HG03175 (cell line): ENCODE data around the gene WAC.
"Not testable (repeated sequence)": the region's sequence is repeated elsewhere in the genome, so short reads cannot be mapped to it uniquely, and the experiment has no call there.

Experiments used
- ATAC-seq: cut with Tn5 transposase; IDR thresholded peaks from one replicate; pipeline ENCODE4 v1.9.1; 2021; ENCODE audit warnings: mild to moderate bottlenecking, moderate library complexity; ENCODE audit not compliant: unreplicated experiment

Gene WAC, protein sequence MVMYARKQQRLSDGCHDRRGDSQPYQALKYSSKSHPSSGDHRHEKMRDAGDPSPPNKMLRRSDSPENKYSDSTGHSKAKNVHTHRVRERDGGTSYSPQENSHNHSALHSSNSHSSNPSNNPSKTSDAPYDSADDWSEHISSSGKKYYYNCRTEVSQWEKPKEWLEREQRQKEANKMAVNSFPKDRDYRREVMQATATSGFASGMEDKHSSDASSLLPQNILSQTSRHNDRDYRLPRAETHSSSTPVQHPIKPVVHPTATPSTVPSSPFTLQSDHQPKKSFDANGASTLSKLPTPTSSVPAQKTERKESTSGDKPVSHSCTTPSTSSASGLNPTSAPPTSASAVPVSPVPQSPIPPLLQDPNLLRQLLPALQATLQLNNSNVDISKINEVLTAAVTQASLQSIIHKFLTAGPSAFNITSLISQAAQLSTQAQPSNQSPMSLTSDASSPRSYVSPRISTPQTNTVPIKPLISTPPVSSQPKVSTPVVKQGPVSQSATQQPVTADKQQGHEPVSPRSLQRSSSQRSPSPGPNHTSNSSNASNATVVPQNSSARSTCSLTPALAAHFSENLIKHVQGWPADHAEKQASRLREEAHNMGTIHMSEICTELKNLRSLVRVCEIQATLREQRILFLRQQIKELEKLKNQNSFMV

DNA sequence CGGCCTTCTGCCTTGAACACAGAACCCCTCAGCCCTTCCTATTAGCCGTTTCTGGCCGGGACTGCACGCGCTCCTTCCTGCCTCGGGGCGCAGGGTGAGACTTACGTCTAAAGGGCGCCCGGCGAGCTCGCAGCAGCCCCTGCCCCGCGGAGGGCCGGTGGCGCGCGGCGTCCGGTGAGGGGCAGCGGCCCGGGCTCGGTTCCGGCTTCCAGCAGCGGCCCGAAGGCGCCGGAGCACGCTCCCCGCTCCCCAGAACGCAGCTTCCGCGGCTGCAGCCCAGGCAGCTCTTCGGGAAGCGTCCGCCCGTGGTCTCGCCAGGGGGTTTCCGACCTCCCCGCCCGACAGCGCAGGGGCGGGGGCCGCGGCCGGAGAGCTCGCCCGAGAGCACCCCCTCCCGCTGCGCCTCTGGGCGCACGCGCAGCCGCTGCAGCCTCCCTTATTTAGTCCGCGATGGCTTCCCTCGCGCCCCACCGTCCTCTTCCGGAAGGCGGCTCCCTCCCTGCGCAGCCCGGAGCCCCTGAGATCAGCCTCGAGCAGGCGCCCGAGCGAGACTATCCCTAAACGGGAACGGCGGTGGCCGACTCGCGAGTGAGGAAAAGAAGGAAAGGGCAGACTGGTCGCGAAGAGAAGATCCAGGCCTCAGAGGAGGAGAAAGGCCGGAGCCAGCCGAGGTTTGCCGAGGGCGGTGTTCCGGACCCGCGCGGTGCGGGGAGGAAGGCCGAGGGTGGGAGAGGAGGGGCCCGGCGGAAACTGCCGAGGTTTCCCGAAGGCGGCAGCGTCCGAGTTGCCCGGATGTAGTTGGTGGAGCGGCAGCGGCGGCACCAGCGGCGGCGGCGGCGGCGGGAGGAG lies at the start of gene WAC:
WAC (plus strand) TSS at position 782 of the 849 bp plus-strand sequence. CDS start 462 bp downstream, outside the sequence.
- peak; percentile 79 for ATAC-seq

DNA sequence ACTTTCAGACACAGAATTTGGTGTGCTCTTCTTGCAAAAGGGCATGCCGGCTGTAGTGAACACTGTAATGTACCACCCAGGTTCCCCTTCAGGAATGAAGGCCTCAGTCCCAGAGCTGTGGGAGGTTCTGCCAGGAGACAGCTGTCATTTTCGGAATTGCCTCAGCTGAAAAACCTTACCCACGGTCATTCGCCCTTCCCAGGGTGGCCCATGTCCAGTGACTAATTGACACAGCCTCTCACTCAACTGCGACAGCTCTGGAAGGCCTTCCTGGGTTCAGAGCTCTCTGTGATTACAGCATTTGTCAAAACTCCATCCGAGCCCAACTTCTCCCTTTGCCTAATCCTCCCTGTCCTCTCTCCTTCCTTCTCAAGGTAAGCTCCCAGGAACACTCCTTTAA lies 43.7 kb upstream of the WAC start:
- ATAC-seq, result no peak

DNA sequence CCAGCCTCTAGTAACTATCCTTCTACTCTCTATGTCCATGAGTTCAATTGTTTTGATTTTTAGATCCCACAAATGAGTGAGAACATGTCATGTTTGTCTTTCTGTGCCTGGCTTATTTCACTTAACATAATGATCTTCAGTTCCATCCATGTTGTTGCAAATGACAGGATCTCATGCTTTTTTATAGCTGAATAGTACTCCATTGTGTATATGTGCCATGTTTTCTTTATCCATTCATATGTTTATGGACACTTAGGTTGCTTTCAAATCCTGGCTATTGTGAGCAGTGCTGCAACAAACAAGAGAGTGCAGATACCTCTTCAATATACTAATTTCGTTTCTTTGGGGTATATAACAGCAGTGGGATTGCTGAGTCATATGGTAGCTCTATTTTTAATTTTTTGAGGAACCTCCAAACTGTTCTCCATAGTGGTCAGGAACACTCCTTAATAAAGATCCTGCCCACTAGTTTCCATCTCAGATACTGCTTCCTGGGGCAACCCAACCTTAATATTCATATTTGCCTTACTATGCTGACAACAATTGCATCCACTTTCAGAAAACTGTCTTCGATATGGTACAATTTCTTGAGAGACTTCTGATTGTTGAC lies 42.6 kb upstream of the WAC start:
- not testable (repeated sequence) for ATAC-seq

DNA sequence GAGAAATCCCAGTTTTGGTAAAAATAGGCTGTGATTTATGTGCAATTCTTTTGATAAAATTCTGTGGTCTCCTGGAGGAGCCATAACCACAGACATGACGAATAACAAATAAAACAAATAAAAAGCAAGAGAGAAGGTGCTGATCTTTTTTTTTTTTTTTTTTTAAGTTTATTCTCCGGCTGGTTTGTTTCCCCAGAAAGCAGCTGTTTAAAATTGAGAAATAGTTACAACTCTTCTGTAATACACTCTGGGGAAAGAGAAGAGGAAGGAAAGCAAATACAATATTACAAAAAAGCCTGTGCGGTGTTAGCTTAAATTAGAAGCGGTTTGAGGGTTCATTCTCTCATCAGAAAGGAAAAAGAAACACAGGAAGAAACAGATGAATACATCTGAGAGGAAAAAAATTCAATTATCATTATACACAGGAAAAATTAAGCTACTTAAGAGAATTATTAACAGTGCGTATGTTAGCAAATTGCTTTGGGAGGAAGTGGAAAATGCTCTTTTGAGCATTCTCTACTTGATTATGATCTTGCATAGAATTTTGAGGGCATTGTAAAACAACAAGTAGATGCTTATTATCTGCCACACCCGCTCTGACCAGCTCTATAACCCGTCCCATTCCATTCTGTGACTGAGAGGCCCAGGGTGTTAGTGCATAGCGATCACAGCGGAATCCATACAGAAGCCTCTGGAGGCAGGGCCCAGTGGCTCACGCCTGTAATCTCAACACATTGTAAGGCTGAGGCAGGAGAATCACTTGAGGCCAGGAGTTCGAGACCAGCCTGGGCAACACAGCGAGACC lies 40.6 kb upstream of the WAC start:
- ATAC-seq, result no peak

DNA sequence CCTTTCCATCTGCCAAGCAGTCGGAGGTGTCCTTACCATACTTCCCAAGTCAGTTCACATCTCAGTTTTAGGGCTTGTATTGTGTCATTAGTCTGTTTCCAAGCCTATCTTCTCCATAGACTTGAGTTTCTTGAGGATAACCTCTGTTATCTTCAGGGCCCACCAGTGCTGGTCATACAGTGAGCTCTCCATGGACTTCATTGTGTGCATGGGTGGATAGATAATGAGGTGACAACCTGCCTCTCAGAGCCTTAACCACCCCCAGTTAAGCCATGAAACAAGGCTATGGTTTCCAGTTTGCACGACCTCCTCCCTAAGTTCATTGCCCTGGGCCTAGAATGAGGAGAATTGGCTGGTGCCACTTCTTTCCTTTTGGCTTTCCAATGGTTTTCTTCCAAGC lies 38.5 kb upstream of the WAC start:
- no peak for ATAC-seq

DNA sequence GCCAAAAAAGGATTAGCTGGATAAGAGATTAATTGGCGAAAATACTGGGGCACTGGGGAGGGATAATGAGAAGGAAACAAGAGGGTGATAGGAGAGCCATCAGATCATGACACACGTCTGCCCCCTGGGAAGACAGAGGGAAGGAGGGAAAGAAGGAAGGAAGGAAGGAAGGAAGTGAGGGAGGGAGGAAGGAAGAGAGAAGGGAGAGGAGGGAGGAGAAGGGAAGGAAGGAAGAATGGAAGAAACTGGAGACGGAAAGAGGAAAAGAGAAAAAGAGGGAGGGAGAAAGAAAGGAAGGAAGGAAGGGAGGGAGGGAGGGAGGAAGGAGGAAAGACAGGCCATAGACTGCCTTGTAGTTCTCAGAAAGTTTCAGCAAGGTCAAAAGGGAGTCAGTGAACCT lies 37.8 kb upstream of the WAC start:
- no peak for ATAC-seq

DNA sequence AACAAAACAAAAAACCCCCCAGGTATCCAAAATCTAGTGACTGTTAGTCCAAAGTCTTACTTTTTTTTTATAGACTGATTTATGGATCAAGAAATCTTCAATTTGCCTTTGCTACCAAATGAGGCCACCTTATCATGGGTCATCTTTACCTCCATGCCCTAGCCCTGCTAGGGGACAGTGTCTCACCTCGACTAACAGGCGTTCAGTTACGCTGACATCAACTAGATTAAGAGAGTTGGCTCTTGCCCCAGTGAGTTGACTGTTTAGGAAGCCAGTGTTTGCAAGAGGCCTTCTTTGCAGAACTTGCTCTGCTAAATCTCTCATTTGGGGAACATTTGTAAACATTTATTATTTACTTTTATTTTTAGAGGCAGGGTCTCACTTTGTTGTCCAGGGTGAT lies 36.9 kb upstream of the WAC start:
- ATAC-seq, result no peak

DNA sequence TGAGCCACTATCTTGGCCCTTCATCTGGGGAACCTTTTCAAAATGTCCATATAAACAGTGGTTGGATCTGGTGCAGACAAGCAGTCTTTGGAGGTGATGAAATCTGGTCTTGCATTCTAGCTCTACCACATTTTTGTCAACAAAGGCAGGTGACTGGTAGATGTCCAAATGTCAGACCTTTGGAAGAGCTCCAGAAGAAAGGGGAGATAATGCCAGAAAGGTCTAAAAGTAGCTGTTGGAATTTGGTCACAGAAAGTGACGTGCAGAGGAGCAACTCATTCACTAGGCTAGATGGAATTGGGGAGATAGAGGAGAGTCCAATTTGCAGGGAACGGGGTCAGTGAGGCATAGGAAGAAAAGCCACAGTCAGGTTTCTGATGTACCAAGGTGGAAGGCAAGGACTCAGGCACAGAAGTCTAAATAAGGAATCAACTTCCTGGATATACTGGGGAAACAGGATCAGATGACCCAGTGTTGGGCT lies 36.4 kb upstream of the WAC start:
- ATAC-seq, result no peak

DNA sequence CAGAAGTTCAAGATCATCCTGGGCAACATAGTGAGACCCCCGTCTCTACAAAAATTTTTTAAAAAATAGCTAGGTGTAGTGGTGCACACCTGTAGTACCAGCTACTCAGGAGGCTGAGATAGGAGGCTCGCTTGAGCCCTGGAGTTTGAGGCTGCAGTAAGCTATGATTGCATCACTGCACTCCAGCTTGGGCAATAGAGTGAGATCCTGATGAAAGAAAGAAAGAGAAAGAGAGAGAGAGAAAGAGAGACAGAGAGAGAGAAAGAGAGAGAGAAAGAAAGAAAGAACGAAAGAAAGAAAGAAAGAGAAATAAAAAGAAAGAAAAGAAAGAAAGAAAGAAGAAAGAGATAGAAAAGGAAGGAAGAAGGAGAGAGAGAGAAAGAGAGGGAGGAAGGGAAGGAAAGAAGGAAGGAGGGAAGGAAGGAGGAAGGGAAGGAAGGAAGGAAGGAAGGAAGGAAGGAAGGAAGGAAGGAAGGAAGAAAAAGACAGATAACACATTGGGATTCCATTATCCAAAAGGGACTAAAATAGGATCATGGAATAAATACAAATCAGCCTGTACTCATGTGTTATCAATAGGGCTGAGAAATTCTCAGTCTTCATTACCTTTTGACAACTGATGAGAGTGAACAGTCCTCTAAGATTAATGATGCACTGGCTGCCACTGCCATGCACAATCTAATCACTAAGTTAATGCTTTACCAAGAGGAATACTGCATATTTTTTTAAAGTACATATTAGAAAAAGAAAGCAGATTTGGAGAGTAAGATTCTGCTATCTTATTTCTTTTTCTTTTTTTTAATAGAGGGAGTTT lies 35.4 kb upstream of the WAC start:
- ATAC-seq, result no peak

DNA sequence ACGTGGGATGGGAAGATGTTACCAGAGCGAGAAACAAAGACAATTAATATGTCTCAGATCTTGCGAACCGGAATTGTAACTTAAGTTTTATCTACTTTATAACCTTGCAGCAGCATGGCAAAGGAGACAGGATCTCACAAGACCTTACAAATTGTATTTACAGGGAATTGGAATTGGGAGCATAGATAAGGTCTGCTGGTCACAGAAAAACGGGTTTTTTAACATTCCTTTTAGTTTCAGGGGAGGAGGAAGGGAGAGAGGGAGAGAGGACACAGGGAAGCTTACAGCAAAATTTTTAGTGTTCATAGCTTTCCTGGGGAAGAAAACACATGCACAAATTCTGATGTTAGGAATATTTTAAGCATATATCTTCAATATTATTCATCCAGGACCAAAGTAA lies 32.7 kb upstream of the WAC start:
- ATAC-seq, result not testable (repeated sequence)

DNA sequence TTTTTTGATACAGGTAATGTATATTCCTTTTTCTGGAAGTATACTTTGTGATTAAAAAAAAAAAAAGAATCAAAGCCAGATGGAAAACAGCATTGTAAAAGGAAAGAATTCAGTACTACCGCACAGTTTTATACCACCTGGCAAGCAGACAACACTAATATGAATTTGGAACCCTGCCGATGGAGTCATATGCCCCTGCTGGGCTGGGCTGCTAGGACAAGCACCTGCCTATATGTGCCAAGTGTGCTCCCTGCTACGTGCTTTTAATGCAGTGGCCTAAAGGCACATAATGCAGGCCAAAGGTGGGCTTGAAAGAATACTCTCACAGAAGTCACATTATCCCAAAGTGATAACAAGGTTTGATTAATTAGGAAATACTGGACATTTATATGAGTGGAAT lies 29.8 kb upstream of the WAC start:
- no peak for ATAC-seq

DNA sequence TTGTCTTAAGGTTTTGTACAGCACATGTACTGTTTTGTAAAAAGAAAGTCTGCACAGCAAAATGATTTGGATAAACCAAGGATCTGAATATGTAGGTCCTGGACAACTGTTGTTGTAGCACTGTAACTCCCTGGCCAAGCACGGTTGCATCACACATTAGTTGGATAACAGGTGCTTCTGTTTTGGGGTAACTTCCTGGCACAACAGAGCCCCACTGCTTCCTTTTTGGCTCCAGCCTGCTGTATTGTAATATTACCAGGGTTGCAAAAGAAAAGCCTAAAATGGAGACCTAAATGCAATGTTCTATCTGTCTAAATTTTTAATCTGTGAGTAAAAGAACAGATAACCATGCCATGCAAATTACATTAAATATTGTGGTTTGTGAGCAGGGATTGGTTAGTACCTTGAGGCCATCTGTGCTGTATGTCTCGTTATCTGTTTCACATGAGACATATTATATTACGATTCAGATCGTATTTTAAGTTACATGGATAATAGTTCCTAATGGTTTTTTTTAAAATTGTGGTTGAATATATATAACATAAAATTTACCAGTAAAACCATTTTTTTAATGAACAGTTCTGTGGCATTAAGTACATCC lies 27.5 kb upstream of the WAC start:
- no peak for ATAC-seq

DNA sequence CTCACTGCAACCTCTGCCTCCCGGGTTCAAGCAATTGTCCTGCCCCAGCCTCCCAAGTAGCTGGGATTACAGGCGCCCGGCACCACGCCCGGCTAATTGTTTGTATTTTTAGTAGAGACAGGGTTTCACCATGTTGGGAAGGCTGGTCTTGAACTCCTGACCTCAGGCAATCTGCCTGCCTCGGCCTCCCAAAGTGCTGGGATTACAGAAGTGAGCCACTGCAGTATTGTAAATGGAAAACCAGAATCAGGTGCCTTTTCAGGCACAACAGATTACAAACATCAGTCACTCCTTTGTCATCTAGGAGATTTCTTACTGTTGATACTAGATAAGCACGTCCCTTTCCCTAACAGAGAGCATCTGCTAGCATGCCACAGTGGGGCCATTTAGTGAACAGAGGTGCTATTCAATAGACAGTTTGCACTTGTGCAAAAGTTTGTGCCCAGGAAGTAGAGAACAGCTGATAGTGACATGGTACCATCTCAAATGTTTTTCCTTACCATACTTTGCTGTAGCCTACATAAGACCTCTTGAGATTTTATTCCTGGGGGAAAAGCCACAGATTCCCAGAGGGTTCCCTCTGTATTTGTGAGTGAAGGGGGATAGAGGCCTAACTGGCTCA lies 24.5 kb upstream of the WAC start:
- ATAC-seq, result no peak

DNA sequence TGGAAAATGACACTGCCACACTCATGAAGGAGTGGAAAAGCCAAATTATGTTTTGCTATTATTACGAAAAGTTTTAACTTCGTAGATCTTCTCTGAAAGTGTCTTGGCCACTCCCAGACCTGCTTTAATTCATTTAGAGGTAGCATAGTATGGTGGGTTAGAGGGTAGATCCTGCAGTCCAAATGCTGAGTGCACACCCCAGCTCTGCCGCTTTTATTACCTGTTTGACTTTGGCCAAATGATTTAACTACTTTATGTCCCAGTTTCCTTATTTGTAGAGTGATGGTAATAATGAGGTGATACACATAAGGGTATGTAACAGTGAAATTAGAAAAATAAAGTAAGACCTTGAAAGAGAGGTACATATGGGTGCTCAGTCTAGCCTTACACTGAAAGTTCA lies 23.6 kb upstream of the WAC start:
- no peak for ATAC-seq

DNA sequence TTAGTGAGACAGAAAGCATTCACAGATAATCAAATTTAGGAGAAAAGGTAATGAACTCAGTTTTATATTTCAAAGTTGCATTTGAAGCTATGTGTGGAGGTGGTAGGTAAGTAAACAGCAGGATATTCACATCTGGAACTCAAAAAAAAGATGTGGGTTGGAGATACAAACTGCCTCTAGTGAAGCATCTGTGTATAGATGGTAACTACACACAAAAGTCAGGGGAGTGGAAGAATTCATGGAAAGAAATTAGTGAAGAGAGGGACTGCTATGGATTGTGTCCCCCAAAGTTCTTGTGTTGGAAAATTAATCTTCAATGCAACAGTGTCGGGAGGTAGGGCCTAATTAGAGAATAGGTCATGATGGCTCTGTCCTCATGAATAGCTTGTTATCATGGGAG lies 18.3 kb upstream of the WAC start:
- ATAC-seq, result no peak

DNA sequence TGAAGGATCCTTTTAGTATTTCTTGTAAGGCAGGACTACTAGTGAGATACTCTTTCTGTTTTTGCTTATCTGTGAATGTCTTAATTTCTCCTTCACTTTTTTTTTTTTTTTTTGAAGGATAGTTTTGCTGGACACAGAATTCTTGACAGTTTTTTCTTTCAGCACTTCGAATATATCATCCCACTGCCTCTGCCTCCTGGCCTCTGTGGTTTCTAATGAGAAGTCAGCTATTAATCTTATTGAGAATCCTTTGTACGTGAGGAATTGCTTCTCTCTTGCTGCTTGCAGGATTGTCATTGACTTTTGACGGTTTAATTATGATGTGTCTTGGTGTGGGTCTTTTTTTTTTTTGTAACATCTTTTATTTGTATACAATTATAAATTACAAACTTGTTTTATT lies 12.6 kb upstream of the WAC start:
- ATAC-seq, result no peak

DNA sequence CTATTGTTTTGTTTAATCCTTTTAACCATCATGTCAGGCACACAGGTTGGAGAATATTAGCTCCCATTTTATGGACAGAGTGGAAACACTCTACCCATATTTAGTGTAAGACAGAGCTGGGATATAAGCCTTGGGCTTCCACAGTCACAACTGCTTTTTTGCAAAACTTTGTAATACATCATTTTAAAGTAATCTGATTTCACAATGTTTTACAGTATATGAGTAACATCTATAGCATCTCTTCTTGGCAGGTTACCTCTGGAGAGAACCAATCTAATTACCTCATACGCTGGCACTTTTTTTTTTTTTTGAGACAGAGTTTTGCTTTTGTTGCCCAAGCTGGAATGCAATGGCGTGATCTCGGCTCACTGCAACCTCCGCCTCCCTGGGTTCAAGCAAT lies 12.1 kb upstream of the WAC start:
- not testable (repeated sequence) for ATAC-seq

DNA sequence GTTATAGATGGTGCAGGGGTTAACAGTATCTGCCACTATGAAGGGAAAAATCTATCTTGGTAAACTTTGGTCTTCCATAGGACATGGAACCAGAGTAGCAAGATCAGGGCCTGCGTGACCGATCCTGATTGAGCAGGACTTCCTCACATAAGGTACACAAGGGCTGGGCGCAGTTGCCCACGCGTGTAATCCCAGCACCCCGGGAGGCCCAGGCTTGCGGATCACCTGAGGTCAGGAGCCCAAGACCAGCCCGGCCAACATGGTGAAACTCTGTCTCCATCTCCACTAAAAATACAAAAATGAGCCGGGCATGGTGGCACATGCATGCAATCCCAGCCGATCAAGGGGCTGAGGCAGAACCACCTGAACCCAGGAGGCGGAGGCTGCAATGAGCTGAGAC lies 11.0 kb upstream of the WAC start:
- ATAC-seq, result not testable (repeated sequence)
